CD4-positive, alpha-beta T cell (primary cell): ENCODE results near the gene EIF2B1. TPM values are rescaled to one million over a fixed set of nuclear protein-coding genes. Genes with fewer than 3 reads are reported as not detected.
A peak's percentile ranks its signal among the peaks of the same experiment; 100 is the strongest.

Experiments
- ATAC-seq: fragments of 200-7000 bp; cut with Tn5 transposase; one replicate; pipeline ENCODE4 v1.10.0; 2022; ENCODE audit warnings: mild to moderate bottlenecking; ENCODE audit not compliant: poor library complexity
- CTCF ChIA-PET: fragments of 350-600 bp; sonication (Branson Sonifier 250); formaldehyde crosslinking; loops from one replicate; lab custom pipeline; 2021; ENCODE audit warnings: antibody characterized with exemption, inconsistent platforms; lab: Charles Lee
- POLR2A ChIA-PET: fragments of 350-600 bp; sonication (Branson Sonifier 250); formaldehyde crosslinking; loops from one replicate; lab custom pipeline; 2021; ENCODE audit warnings: antibody characterized with exemption, inconsistent platforms; lab: Charles Lee
- DNase-seq, 14 experiments: peaks; one replicate each; pipeline ENCODE4 v3.0.0-alpha.2; 2013 to 2020; ENCODE audit warnings: mixed read lengths in 2 of 14
- H3K27ac ChIP-seq, 2 donors: one replicate each; pipeline versions ENCODE4 v1.5.1 to v1.7.0; 2013; ENCODE audit warnings: low read length in 2 of 2, low read depth in 1 of 2, mild to moderate bottlenecking in 1 of 2
- H3K27me3 ChIP-seq, 2 experiments: 1 replicate in 1 of 2; 2 replicates in 1 of 2; pipeline versions ENCODE4 v1.6.1 to v1.7.0; 2013; ENCODE audit warnings: low read length in 2 of 2, control low read depth in 1 of 2, mild to moderate bottlenecking in 1 of 2, moderate library complexity in 1 of 2; ENCODE audit not compliant: insufficient read depth in 2 of 2, control insufficient read depth in 1 of 2
- H3K36me3 ChIP-seq: one replicate; pipeline ENCODE4 v1.6.1; 2013; ENCODE audit warnings: low read length, control low read depth; ENCODE audit not compliant: insufficient read depth
- H3K4me1 ChIP-seq: one replicate; pipeline ENCODE4 v1.6.1; 2013; ENCODE audit warnings: low read length, control low read depth; ENCODE audit not compliant: insufficient read depth
- H3K4me3 ChIP-seq: one replicate; pipeline ENCODE4 v1.5.1; 2013; ENCODE audit warnings: mild to moderate bottlenecking, low read length, moderate library complexity
- H3K9me3 ChIP-seq, 2 experiments: 1 replicate in 1 of 2; 2 replicates in 1 of 2; pipeline versions ENCODE4 v1.6.1 to v1.7.0; 2013; ENCODE audit warnings: low read length in 2 of 2, mild to moderate bottlenecking in 2 of 2, control low read depth in 1 of 2, moderate library complexity in 1 of 2; ENCODE audit not compliant: control insufficient read depth in 1 of 2, insufficient read depth in 1 of 2
- H3K27ac Mint-ChIP-seq: one replicate; pipeline ENCODE4 v1.8.0; 2020; ENCODE audit warnings: mixed read lengths
- H3K27me3 Mint-ChIP-seq: one replicate; pipeline ENCODE4 v1.8.0; 2021; ENCODE audit warnings: mixed read lengths
- H3K36me3 Mint-ChIP-seq: one replicate; pipeline ENCODE4 v1.8.0; 2021; ENCODE audit warnings: low read depth, mixed read lengths
- H3K4me1 Mint-ChIP-seq: one replicate; pipeline ENCODE4 v1.8.0; 2021; ENCODE audit warnings: low read depth, mixed read lengths
- H3K4me3 Mint-ChIP-seq: one replicate; pipeline ENCODE4 v1.8.0; 2020; ENCODE audit warnings: mild to moderate bottlenecking, mixed read lengths
- H3K9me3 Mint-ChIP-seq: one replicate; pipeline ENCODE4 v1.8.0; 2020; ENCODE audit warnings: mixed read lengths
- CTCF ChIP-seq: fragments of 200-600 bp; IDR thresholded peaks from one replicate; pipeline ENCODE4 v1.8.0; 2022; ENCODE audit warnings: antibody characterized with exemption, mild to moderate bottlenecking
- intact Hi-C, 2 experiments: fragments of 100-400 bp; cut with DNase I in 1 of 2; cut with micrococcal nuclease in 1 of 2; formaldehyde crosslinking; loops; one replicate each; pipeline versions ENCODE4 v1.15.1 to v1.9.0; 2023 to 2025; cut with DNase I, micrococcal nuclease
- total RNA-seq, 174 experiments: library from RNA in 2 of 174; stranded (reverse) in 2 of 174; gene quantifications; one replicate each; pipeline ENCODE4 v1.2.3 and lab custom pipeline; 2021 to 2026

Gene EIF2B1
- total RNA-seq, 2 experiments from 2014 or later, result 36.0 to 37.3 TPM

- Histone ChIP-seq H3K36me3 (peaks cover 12% of the 10 kb centered on the region), H3K27me3 (no peaks in the 10 kb centered on the region), H3K4me3 (peak within 1 kb of the TSS; percentile 94), H3K4me1 (peaks cover 18% of the 10 kb centered on the region), H3K9me3 (no peaks in the 10 kb centered on the region), H3K27ac (no peak within 1 kb of the TSS)
- intact Hi-C loops, result loop anchor here in 1 of 2 experiments (2.0 kb wide), 1 partner anchor 42 kb away; the partner anchor contains the start of gene ATP6V0A2
- CTCF ChIA-PET, result no interaction called here
- no peaks in the 10 kb centered on the region for H3K9me3 Mint-ChIP-seq
- POLR2A ChIA-PET, result interaction anchor here (1.0 kb wide), 1 partner anchor 41 kb away, joined by 14 read pairs; the partner anchor contains the start of gene ATP6V0A2
- H3K4me3 Mint-ChIP-seq, result peak within 1 kb of the TSS; percentile 89
- ATAC-seq, result peak; percentile 100
- H3K36me3 Mint-ChIP-seq, result peaks cover 15% of the 10 kb centered on the region
- peaks cover 15% of the 10 kb centered on the region for H3K4me1 Mint-ChIP-seq
- H3K27ac Mint-ChIP-seq, result peak within 1 kb of the TSS; percentile 69
- no peak for TF ChIP-seq CTCF
- H3K27me3 Mint-ChIP-seq, result no peaks in the 10 kb centered on the region
- peak; percentile 89 to 95 (median 92) for DNase-seq
Measured at GRCh38 chr12:123670882-123671728, 37.6 kb upstream of the EIF2B1 start, which contains the start of gene TCTN2. Gene TCTN2 (plus strand): TSS chr12:123671113. CDS start chr12:123671241, 128 bp downstream.

- no peak for DNase-seq
- H3K27me3 ChIP-seq, result no peaks in the 10 kb centered on the region
- H3K4me3 ChIP-seq, result no peak overlapping the region
- peaks cover 18% of the 10 kb centered on the region for H3K4me1 ChIP-seq
- no peak overlapping the region for H3K4me3 Mint-ChIP-seq
- no peaks in the 10 kb centered on the region for H3K9me3 Mint-ChIP-seq
- CTCF ChIA-PET, result no interaction called here
- no peaks in the 10 kb centered on the region for H3K9me3 ChIP-seq
- no peak overlapping the region for H3K27ac Mint-ChIP-seq
- H3K4me1 Mint-ChIP-seq, result peaks cover 15% of the 10 kb centered on the region
- no peak for TF ChIP-seq CTCF
- H3K36me3 Mint-ChIP-seq, result peaks cover 5% of the 10 kb centered on the region
- no peaks in the 10 kb centered on the region for H3K27me3 Mint-ChIP-seq
- H3K36me3 ChIP-seq, result no peaks in the 10 kb centered on the region
- POLR2A ChIA-PET, result no interaction called here
- no peak overlapping the region for H3K27ac ChIP-seq
- intact Hi-C loops, result no loop called here
- no peak for ATAC-seq
Measured at GRCh38 chr12:123667771-123668170, 34.3 kb upstream of the EIF2B1 start.

GRCh38 chr12:123659996-123660727 is 26.7 kb upstream of the EIF2B1 start:
- Histone ChIP-seq H3K27me3 (no peaks in the 10 kb centered on the region), H3K36me3 (peaks cover 28% of the 10 kb centered on the region), H3K27ac (peak overlapping the region in 1 of 2 donors; percentile 33), H3K4me1 (no peaks in the 10 kb centered on the region), H3K4me3 (no peak overlapping the region), H3K9me3 (no peaks in the 10 kb centered on the region)
- Mint-ChIP-seq H3K36me3 (peaks cover 48% of the 10 kb centered on the region), H3K9me3 (no peaks in the 10 kb centered on the region), H3K4me1 (peaks cover 6% of the 10 kb centered on the region), H3K27me3 (no peaks in the 10 kb centered on the region), H3K4me3 (no peak overlapping the region), H3K27ac (peak overlapping the region; percentile 53)
- intact Hi-C loops, result no loop called here
- ATAC-seq (no peak), DNase-seq (no peak)
- ChIA-PET CTCF (interaction anchor here (1.2 kb wide), 1 partner anchor 8 kb away, joined by 3 read pairs; no protein-coding TSS in a partner anchor), POLR2A (no interaction called here)
- no peak for TF ChIP-seq CTCF
